Astrocyte (in vitro differentiated cells and primary cell): ENCODE results near the gene USO1. TPM values are rescaled to one million over a fixed set of nuclear protein-coding genes. Genes with fewer than 3 reads are reported as not detected.

Experiments
- DNase-seq: peaks from one replicate; pipeline ENCODE4 v3.0.0-alpha.2; 2010; ENCODE audit warnings: low read depth
- FAIRE-seq: peaks from 2 replicates; lab custom pipeline; 2011; peaks lifted over from hg19 to GRCh38; lab: Jason Lieb, UNC
- H2AFZ ChIP-seq: 2 replicates; pipeline ENCODE4 v1.6.0; 2012; ENCODE audit warnings: low read depth, low read length, inconsistent platforms
- H3K27ac ChIP-seq: 2 replicates; pipeline ENCODE4 v1.5.1; 2011; ENCODE audit warnings: low read depth, low read length, inconsistent platforms
- H3K27me3 ChIP-seq: 2 replicates; pipeline ENCODE4 v1.6.0; 2011; ENCODE audit warnings: low read length, inconsistent platforms; ENCODE audit not compliant: insufficient read depth
- H3K36me3 ChIP-seq: 2 replicates; pipeline ENCODE4 v1.5.1; 2011; ENCODE audit warnings: low read length, inconsistent platforms; ENCODE audit not compliant: insufficient read depth
- H3K4me1 ChIP-seq: 2 replicates; pipeline ENCODE4 v1.5.1; 2011; ENCODE audit warnings: low read length, inconsistent platforms; ENCODE audit not compliant: insufficient read depth
- H3K4me2 ChIP-seq: 2 replicates; pipeline ENCODE4 v1.6.0; 2012; ENCODE audit warnings: low read length, inconsistent platforms
- H3K4me3 ChIP-seq: 2 replicates; pipeline ENCODE4 v1.5.1; 2011; ENCODE audit warnings: low read depth, mild to moderate bottlenecking, low read length, inconsistent platforms; ENCODE audit not compliant: insufficient read depth
- H3K79me2 ChIP-seq: 2 replicates; pipeline ENCODE4 v1.6.0; 2012; ENCODE audit warnings: mild to moderate bottlenecking, low read length, inconsistent platforms; ENCODE audit not compliant: insufficient read depth
- H3K9ac ChIP-seq: 2 replicates; pipeline ENCODE4 v1.6.0; 2012; ENCODE audit warnings: mild to moderate bottlenecking, low read length, inconsistent platforms
- H3K9me3 ChIP-seq: 2 replicates; pipeline ENCODE4 v1.5.1; 2012; ENCODE audit warnings: low read depth, mild to moderate bottlenecking, low read length, inconsistent platforms; ENCODE audit not compliant: insufficient read depth
- H4K20me1 ChIP-seq: 2 replicates; pipeline ENCODE4 v1.6.0; 2012; ENCODE audit warnings: low read length, inconsistent platforms; ENCODE audit not compliant: insufficient read depth
- H3K27ac Mint-ChIP-seq: one replicate; pipeline ENCODE4 v1.8.0; 2021; ENCODE audit warnings: mild to moderate bottlenecking, mixed read lengths; ENCODE audit not compliant: unreplicated experiment
- H3K27me3 Mint-ChIP-seq: one replicate; pipeline ENCODE4 v1.8.0; 2021; ENCODE audit warnings: low read depth, mixed read lengths; ENCODE audit not compliant: unreplicated experiment
- H3K36me3 Mint-ChIP-seq: one replicate; pipeline ENCODE4 v1.8.0; 2021; ENCODE audit warnings: low read depth, mixed read lengths; ENCODE audit not compliant: unreplicated experiment
- H3K4me1 Mint-ChIP-seq: one replicate; pipeline ENCODE4 v1.8.0; 2021; ENCODE audit warnings: low read depth, mixed read lengths; ENCODE audit not compliant: unreplicated experiment
- H3K4me3 Mint-ChIP-seq: one replicate; pipeline ENCODE4 v1.8.0; 2021; ENCODE audit warnings: mild to moderate bottlenecking, moderate library complexity, mixed read lengths; ENCODE audit not compliant: unreplicated experiment
- H3K9me3 Mint-ChIP-seq: one replicate; pipeline ENCODE4 v1.8.0; 2021; ENCODE audit warnings: mild to moderate bottlenecking, mixed read lengths; ENCODE audit not compliant: unreplicated experiment
- CTCF ChIP-seq: IDR thresholded peaks from 2 replicates; pipeline ENCODE4 v1.5.1; 2011; ENCODE audit warnings: low read depth, mild to moderate bottlenecking, inconsistent platforms, low read length, moderate library complexity; ENCODE audit not compliant: insufficient read depth
- EZH2 ChIP-seq: IDR thresholded peaks from 2 replicates; pipeline ENCODE4 v1.6.1; 2012; ENCODE audit warnings: mild to moderate bottlenecking, low read length, inconsistent platforms; ENCODE audit not compliant: insufficient read depth
- total RNA-seq: library from RNA; stranded (reverse); gene quantifications from 2 replicates; pipeline ENCODE4 v1.2.1, GENCODE V29; 2021

The USO1 gene
- total RNA-seq, 1 donor from 2014 or later = 104 TPM

- Histone ChIP-seq H3K79me2 (peaks cover 96% of the 10 kb centered on the region), H3K27me3 (no peaks in the 10 kb centered on the region), H3K4me1 (no peaks in the 10 kb centered on the region), H2AFZ (no peak overlapping the region), H3K9ac (no peak overlapping the region), H3K27ac (no peak overlapping the region), H4K20me1 (peaks cover 76% of the 10 kb centered on the region), H3K9me3 (no peaks in the 10 kb centered on the region), H3K36me3 (peaks cover 3% of the 10 kb centered on the region), H3K4me2 (no peak overlapping the region), H3K4me3 (no peak overlapping the region)
- FAIRE-seq (no peak), DNase-seq (no peak)
- Mint-ChIP-seq H3K36me3 (peaks cover 13% of the 10 kb centered on the region), H3K4me3 (no peak overlapping the region), H3K27ac (no peak overlapping the region), H3K27me3 (no peaks in the 10 kb centered on the region), H3K4me1 (peaks cover 5% of the 10 kb centered on the region), H3K9me3 (peaks cover 3% of the 10 kb centered on the region)
- no peak for TF ChIP-seq EZH2
- TF ChIP-seq CTCF = no peak
These were observed 13.0 kb downstream of the USO1 start for GRCh38 chr4:75737398-75737797.

- Histone ChIP-seq H4K20me1 (peaks cover 73% of the 10 kb centered on the region), H3K4me2 (no peak overlapping the region), H3K4me3 (no peak overlapping the region), H2AFZ (no peak overlapping the region), H3K9me3 (no peaks in the 10 kb centered on the region), H3K36me3 (peaks cover 3% of the 10 kb centered on the region), H3K27me3 (no peaks in the 10 kb centered on the region), H3K9ac (no peak overlapping the region), H3K27ac (no peak overlapping the region), H3K4me1 (peaks cover 2% of the 10 kb centered on the region), H3K79me2 (peaks cover 94% of the 10 kb centered on the region)
- Mint-ChIP-seq H3K27me3 (no peaks in the 10 kb centered on the region), H3K36me3 (no peaks in the 10 kb centered on the region), H3K9me3 (no peaks in the 10 kb centered on the region), H3K4me3 (no peak overlapping the region), H3K27ac (no peak overlapping the region), H3K4me1 (peaks cover 13% of the 10 kb centered on the region)
- FAIRE-seq = no peak
- TF ChIP-seq EZH2 = no peak
- TF ChIP-seq CTCF = no peak
- no peak for DNase-seq
These were observed 16.6 kb downstream of the USO1 start for GRCh38 chr4:75741027-75741426.

- H3K4me3 Mint-ChIP-seq = no peak overlapping the region
- Histone ChIP-seq H3K4me2 (no peak overlapping the region), H3K9ac (no peak overlapping the region), H3K4me1 (peaks cover 2% of the 10 kb centered on the region), H3K79me2 (peaks cover 94% of the 10 kb centered on the region), H3K9me3 (no peaks in the 10 kb centered on the region), H3K36me3 (peaks cover 3% of the 10 kb centered on the region), H4K20me1 (peaks cover 65% of the 10 kb centered on the region), H3K27ac (no peak overlapping the region), H3K27me3 (no peaks in the 10 kb centered on the region), H2AFZ (no peak overlapping the region), H3K4me3 (no peak overlapping the region)
- TF ChIP-seq CTCF (no peak), EZH2 (no peak)
- no peaks in the 10 kb centered on the region for H3K27me3 Mint-ChIP-seq
- no peaks in the 10 kb centered on the region for H3K36me3 Mint-ChIP-seq
- FAIRE-seq (no peak), DNase-seq (no peak)
- no peaks in the 10 kb centered on the region for H3K9me3 Mint-ChIP-seq
- H3K4me1 Mint-ChIP-seq = peaks cover 13% of the 10 kb centered on the region
- no peak overlapping the region for H3K27ac Mint-ChIP-seq
These were observed 18.1 kb downstream of the USO1 start for GRCh38 chr4:75742451-75742850.
